OCI-LY3 (cell line): Measurements from ENCODE around the gene CHST10.

ENCODE experiments used
- H2AFZ ChIP-seq: fragments of 200-600, 300-600 bp; shearing (Covaris generic); 2 replicates; pipeline ENCODE4 v1.6.0; 2014; ENCODE audit warnings: antibody characterized with exemption, low read depth, low read length
- H3K27ac ChIP-seq: fragments of 200-600, 300-600 bp; sonication (generic); 2 replicates; pipeline ENCODE4 v1.5.1; 2014; ENCODE audit warnings: mild to moderate bottlenecking, low read length, moderate library complexity, mixed read lengths
- H3K27me3 ChIP-seq: fragments of 200-600, 300-600 bp; sonication (generic); 2 replicates; pipeline ENCODE4 v1.6.1; 2014; ENCODE audit warnings: low read depth, low read length, mixed read lengths
- H3K36me3 ChIP-seq: fragments of 200-600, 300-600 bp; sonication (generic); replicated peaks from 2 replicates; pipeline ENCODE3; 2014; ENCODE audit warnings: low read depth, low read length, mixed read lengths
- H3K4me1 ChIP-seq: fragments of 300-600, 200-600 bp; sonication (generic); 2 replicates; pipeline ENCODE4 v1.6.1; 2014; ENCODE audit warnings: low read length, mixed read lengths
- H3K4me2 ChIP-seq: fragments of 200-600, 300-600 bp; sonication (generic); 2 replicates; pipeline ENCODE4 v1.6.1; 2014; ENCODE audit warnings: low read length, mixed read lengths
- H3K4me3 ChIP-seq: fragments of 300-600, 200-600 bp; sonication (generic); 2 replicates; pipeline ENCODE4 v1.5.1; 2014; ENCODE audit warnings: antibody characterized with exemption, mild to moderate bottlenecking, low read length, moderate library complexity
- H3K79me2 ChIP-seq: fragments of 300-600, 200-600 bp; shearing (Covaris generic); 2 replicates; pipeline ENCODE4 v1.6.1; 2014; ENCODE audit warnings: mild to moderate bottlenecking, low read length, mixed read lengths
- H3K9ac ChIP-seq: fragments of 300-600, 200-600 bp; shearing (Covaris generic); 2 replicates; pipeline ENCODE4 v1.6.0; 2014; ENCODE audit warnings: mild to moderate bottlenecking, low read length, moderate library complexity
- H3K9me3 ChIP-seq: fragments of 200-600, 300-600 bp; shearing (Covaris generic); 2 replicates; pipeline ENCODE4 v1.6.1; 2014; ENCODE audit warnings: low read length, mixed read lengths; ENCODE audit not compliant: insufficient read depth
- H4K20me1 ChIP-seq: fragments of 200-600, 300-600 bp; sonication (generic); 2 replicates; pipeline ENCODE4 v1.6.1; 2016; ENCODE audit warnings: low read length, mixed read lengths; ENCODE audit not compliant: insufficient read depth
- CTCF ChIP-seq: fragments of 200-600, 300-600 bp; sonication (generic); IDR thresholded peaks from 2 replicates; pipeline ENCODE4 v1.5.1; 2014; ENCODE audit warnings: antibody characterized with exemption, low read length, low read depth
- EZH2phosphoT487 ChIP-seq: fragments of 200-600 bp; shearing (Covaris generic); IDR thresholded peaks from 2 replicates; pipeline ENCODE4 v1.6.1; 2018; ENCODE audit warnings: antibody characterized with exemption, mixed run types, low read depth

CHST10 gene

GRCh38 chr2:100395532-100396350 lies 21.7 kb downstream of the CHST10 start:
- Histone ChIP-seq H2AFZ (no peak overlapping the region), H3K4me3 (peak overlapping the region; percentile 58), H3K79me2 (no peaks in the 10 kb centered on the region)

GRCh38 chr2:100394111-100394641 lies 23.3 kb downstream of the CHST10 start:
- no peaks in the 10 kb centered on the region for H3K27me3 ChIP-seq
- H3K9ac ChIP-seq, result peak overlapping the region; percentile 79
- peaks cover 41% of the 10 kb centered on the region for H3K36me3 ChIP-seq
- no peaks in the 10 kb centered on the region for H3K9me3 ChIP-seq
- peaks cover 49% of the 10 kb centered on the region for H3K4me1 ChIP-seq
- H3K79me2 ChIP-seq, result no peaks in the 10 kb centered on the region
- no peak overlapping the region for H2AFZ ChIP-seq
- no peaks in the 10 kb centered on the region for H4K20me1 ChIP-seq
- no peak for TF ChIP-seq CTCF
- no peak for TF ChIP-seq EZH2phosphoT487
- H3K4me3 ChIP-seq, result peak overlapping the region; percentile 71
- peak overlapping the region; percentile 89 for H3K4me2 ChIP-seq
- H3K27ac ChIP-seq, result peak overlapping the region; percentile 95

More at GRCh38 chr2:100395532-100396350, 21.7 kb downstream of the CHST10 start:
- Histone ChIP-seq H3K27me3 (no peaks in the 10 kb centered on the region), H3K4me1 (peaks cover 49% of the 10 kb centered on the region), H3K9ac (peak overlapping the region; percentile 55; the same call in 1 of the 2 replicates), H3K36me3 (peaks cover 41% of the 10 kb centered on the region), H4K20me1 (no peaks in the 10 kb centered on the region), H3K9me3 (no peaks in the 10 kb centered on the region), H3K4me2 (peak overlapping the region; percentile 89), H3K27ac (peak overlapping the region; percentile 85)
- TF ChIP-seq CTCF (no peak), EZH2phosphoT487 (no peak)

GRCh38 chr2:100393362-100393761 lies 24.1 kb downstream of the CHST10 start:
- Histone ChIP-seq H3K79me2 (no peaks in the 10 kb centered on the region), H2AFZ (no peak overlapping the region), H3K27ac (peak overlapping the region; percentile 95), H3K36me3 (peaks cover 41% of the 10 kb centered on the region), H3K27me3 (no peaks in the 10 kb centered on the region), H3K9me3 (no peaks in the 10 kb centered on the region), H4K20me1 (no peaks in the 10 kb centered on the region), H3K4me3 (peak overlapping the region; percentile 71), H3K4me1 (peaks cover 49% of the 10 kb centered on the region), H3K4me2 (peak overlapping the region; percentile 89), H3K9ac (peak overlapping the region; percentile 79; the same call in 1 of the 2 replicates)
- TF ChIP-seq EZH2phosphoT487, result no peak
- no peak for TF ChIP-seq CTCF

GRCh38 chr2:100392715-100393114 lies 24.8 kb downstream of the CHST10 start:
- Histone ChIP-seq H3K36me3 (peaks cover 41% of the 10 kb centered on the region), H3K27me3 (no peaks in the 10 kb centered on the region), H3K27ac (no peak overlapping the region), H4K20me1 (no peaks in the 10 kb centered on the region), H3K79me2 (no peaks in the 10 kb centered on the region), H3K4me3 (no peak overlapping the region), H3K4me2 (no peak overlapping the region), H3K4me1 (peaks cover 49% of the 10 kb centered on the region), H2AFZ (no peak overlapping the region), H3K9ac (no peak overlapping the region), H3K9me3 (no peaks in the 10 kb centered on the region)
- TF ChIP-seq EZH2phosphoT487, result no peak
- TF ChIP-seq CTCF, result no peak
